Smooth muscle cell (in vitro differentiated cells): ENCODE data around the gene ETS1. TPM values are rescaled to one million over a fixed set of nuclear protein-coding genes. Genes with fewer than 3 reads are reported as not detected.

Experiments used
- DNase-seq: peaks from one replicate; lab custom pipeline; 2025; ENCODE audit not compliant: unreplicated experiment; lab: John Stamatoyannopoulos, UW
- H2AFZ ChIP-seq: fragments of 200-600 bp; sonication (generic); 2 replicates; pipeline ENCODE4 v1.6.0; 2016; ENCODE audit warnings: antibody characterized with exemption, low read depth, mild to moderate bottlenecking
- H3F3A ChIP-seq: fragments of 200-600 bp; sonication (generic); 2 replicates; pipeline ENCODE4 v1.6.0; 2017; ENCODE audit warnings: antibody characterized with exemption, low read depth
- H3K27ac ChIP-seq: fragments of 200-600 bp; sonication (generic); 2 replicates; pipeline ENCODE4 v1.5.1; 2016; ENCODE audit warnings: low read depth, mild to moderate bottlenecking
- H3K27me3 ChIP-seq: fragments of 200-600 bp; sonication (generic); 2 replicates; pipeline ENCODE4 v1.6.1; 2016; ENCODE audit warnings: low read depth, mild to moderate bottlenecking
- H3K36me3 ChIP-seq: fragments of 200-600 bp; sonication (generic); 2 replicates; pipeline ENCODE4 v1.5.1; 2016; ENCODE audit warnings: low read depth
- H3K4me1 ChIP-seq: fragments of 200-600 bp; sonication (generic); 2 replicates; pipeline ENCODE4 v1.5.1; 2016; ENCODE audit warnings: low read depth
- H3K4me2 ChIP-seq: fragments of 200-600 bp; sonication (generic); 2 replicates; pipeline ENCODE4 v1.6.0; 2016; ENCODE audit warnings: mild to moderate bottlenecking
- H3K4me3 ChIP-seq: fragments of 200-600 bp; sonication (generic); 2 replicates; pipeline ENCODE4 v1.5.1; 2016; ENCODE audit warnings: mild to moderate bottlenecking
- H3K79me2 ChIP-seq: fragments of 200-600 bp; sonication (generic); 2 replicates; pipeline ENCODE4 v1.6.0; 2016; ENCODE audit warnings: low read depth, mild to moderate bottlenecking
- H3K9ac ChIP-seq: fragments of 200-600 bp; sonication (generic); 2 replicates; pipeline ENCODE4 v1.6.0; 2016; ENCODE audit warnings: low read depth
- H3K9me3 ChIP-seq: fragments of 200-600 bp; sonication (generic); replicated peaks from 2 replicates; pipeline ENCODE4 v1.5.1; 2016; ENCODE audit warnings: low read depth
- H4K20me1 ChIP-seq: fragments of 200-600 bp; sonication (generic); 2 replicates; pipeline ENCODE4 v1.6.0; 2016; ENCODE audit warnings: low read depth
- CTCF ChIP-seq: fragments of 200-600 bp; sonication (generic); IDR thresholded peaks from 2 replicates; pipeline ENCODE4 v1.5.1; 2017; ENCODE audit warnings: borderline replicate concordance, mild to moderate bottlenecking, antibody characterized with exemption; ENCODE audit not compliant: insufficient read depth, poor library complexity, severe bottlenecking
- WGBS: methylation state at CpG from one replicate; pipeline ENCODE4 v1.1.7; 2016; ENCODE audit warnings: low lambda C conversion rate; 5-methylcytosine and 5-hydroxymethylcytosine counted together
- polyA plus RNA-seq: library from polyadenylated mRNA; unstranded; fragments of >200 nt; fragmentation: Nextera tagmentation; extraction: Ambion mirVana; gene quantifications from 2 replicates; pipeline ENCODE4 v1.2.1, GENCODE V29; 2016
- total RNA-seq: library from RNA; depleted of rRNA; stranded (reverse); fragments of >200 nt; gene quantifications from 2 replicates; pipeline ENCODE4 v1.2.3, GENCODE V29; 2014

The ETS1 gene
- total and polyA plus RNA-seq, 2 experiments from 2014 or later: 4.1 to 22.8 TPM

- Histone ChIP-seq H2AFZ (no peak overlapping the region), H4K20me1 (no peaks in the 10 kb centered on the region), H3K27me3 (no peaks in the 10 kb centered on the region), H3K4me1 (peaks cover 5% of the 10 kb centered on the region), H3K27ac (peak overlapping the region; percentile 99), H3K79me2 (no peaks in the 10 kb centered on the region), H3K9ac (peak overlapping the region; percentile 96), H3K4me2 (peak overlapping the region; percentile 68), H3F3A (peaks cover 22% of the 10 kb centered on the region), H3K36me3 (no peaks in the 10 kb centered on the region), H3K9me3 (no peaks in the 10 kb centered on the region), H3K4me3 (no peak overlapping the region)
- DNase-seq: no peak
- TF ChIP-seq CTCF: no peak
- 73% methylated on average over 16 of the region's 16 CpGs for WGBS
These were observed 164.6 kb downstream of the ETS1 start for GRCh38 chr11:128422576-128423370.

GRCh38 chr11:128421577-128422330 lies 165.6 kb downstream of the ETS1 start:
- Histone ChIP-seq H3K36me3 (no peaks in the 10 kb centered on the region), H4K20me1 (no peaks in the 10 kb centered on the region), H3K4me1 (peaks cover 5% of the 10 kb centered on the region), H3K79me2 (no peaks in the 10 kb centered on the region), H3K27me3 (no peaks in the 10 kb centered on the region), H3K9ac (peak overlapping the region; percentile 96), H3K9me3 (no peaks in the 10 kb centered on the region), H3K4me3 (no peak overlapping the region), H3K27ac (peak overlapping the region; percentile 99), H2AFZ (no peak overlapping the region), H3F3A (peaks cover 22% of the 10 kb centered on the region), H3K4me2 (peak overlapping the region; percentile 68)
- TF ChIP-seq CTCF: no peak
- DNase-seq: no peak
- 53% methylated on average over 6 of the region's 6 CpGs for WGBS

- no peak overlapping the region for H3K4me3 ChIP-seq
- TF ChIP-seq CTCF: no peak
- no peaks in the 10 kb centered on the region for H3K9me3 ChIP-seq
- no peaks in the 10 kb centered on the region for H4K20me1 ChIP-seq
- H3F3A ChIP-seq: peaks cover 22% of the 10 kb centered on the region
- H3K36me3 ChIP-seq: no peaks in the 10 kb centered on the region
- no peaks in the 10 kb centered on the region for H3K27me3 ChIP-seq
- 23% methylated on average over 4 of the region's 4 CpGs for WGBS
- peak overlapping the region; percentile 76 for H3K4me2 ChIP-seq
- no peak overlapping the region for H2AFZ ChIP-seq
- peak overlapping the region; percentile 99 for H3K27ac ChIP-seq
- peak overlapping the region; percentile 97 for H3K9ac ChIP-seq
- peaks cover 5% of the 10 kb centered on the region for H3K4me1 ChIP-seq
- no peak for DNase-seq
- no peaks in the 10 kb centered on the region for H3K79me2 ChIP-seq
These were observed 166.4 kb downstream of the ETS1 start for GRCh38 chr11:128420951-128421350.
